Endothelial cell of umbilical vein (primary cell): ENCODE results near the gene FAM131B. TPM values are rescaled to one million over a fixed set of nuclear protein-coding genes. Genes with fewer than 3 reads are reported as not detected.

Experiments
- BruUV-seq: library from RNA; stranded (reverse); fragments of 400-500 nt; replicated peaks from 2 replicates; lab custom pipeline; 2021; lab: Mats Ljungman, UMichigan
- CTCF ChIA-PET: fragments of 300-600, 350-600 bp; sonication (Branson Sonifier 250); formaldehyde crosslinking; loops from one replicate; lab custom pipeline; 2021; ENCODE audit warnings: antibody characterized with exemption, inconsistent platforms; lab: Charles Lee
- POLR2A ChIA-PET: fragments of 300-600, 350-600 bp; sonication (Branson Sonifier 250); formaldehyde crosslinking; loops from one replicate; lab custom pipeline; 2021; ENCODE audit warnings: antibody characterized with exemption, inconsistent platforms; lab: Charles Lee
- DNase-seq: peaks from one replicate; pipeline ENCODE4 v3.0.0-alpha.2; 2011; ENCODE audit warnings: low read depth, low spot score
- FAIRE-seq: peaks from 2 replicates; lab custom pipeline; 2011; peaks lifted over from hg19 to GRCh38; lab: Jason Lieb, UNC
- H2AFZ ChIP-seq: 2 replicates; pipeline ENCODE4 v1.6.0; 2012; ENCODE audit warnings: low read depth, low read length, control low read depth, inconsistent platforms
- H3K27ac ChIP-seq: 2 replicates; pipeline ENCODE4 v1.5.1; 2011; ENCODE audit warnings: low read depth, mild to moderate bottlenecking, control low read depth, low read length, moderate library complexity; ENCODE audit not compliant: insufficient read depth
- H3K27me3 ChIP-seq, 2 experiments: 2 replicates each; pipeline versions ENCODE4 v1.6.0 to v1.6.1; 2011; ENCODE audit warnings: low read length in 2 of 2, mixed read lengths in 1 of 2; ENCODE audit not compliant: control insufficient read depth in 2 of 2, insufficient read depth in 2 of 2
- H3K36me3 ChIP-seq, 2 experiments: 2 replicates in 1 of 2; 3 replicates in 1 of 2; pipeline ENCODE4 v1.5.1; 2011; ENCODE audit warnings: low read length in 2 of 2, mild to moderate bottlenecking in 1 of 2, moderate library complexity in 1 of 2; ENCODE audit not compliant: control insufficient read depth in 2 of 2, insufficient read depth in 2 of 2; ENCODE audit errors: extremely low read depth in 1 of 2
- H3K4me1 ChIP-seq: 3 replicates; pipeline ENCODE4 v1.5.1; 2011; ENCODE audit warnings: mild to moderate bottlenecking, low read length; ENCODE audit not compliant: control insufficient read depth, insufficient read depth; ENCODE audit errors: extremely low read depth
- H3K4me2 ChIP-seq: 2 replicates; pipeline ENCODE4 v1.6.1; 2011; ENCODE audit warnings: low read length, control low read depth, mixed read lengths; ENCODE audit not compliant: insufficient read depth
- H3K4me3 ChIP-seq, 3 experiments: fragments of 200-600 bp in 1 of 3; sonication (generic), shearing (Covaris generic) in 1 of 3; replicated peaks in 1 of 3; 2 replicates each; pipeline ENCODE4 v1.5.1; 2011 to 2016; ENCODE audit warnings: control low read depth in 3 of 3, low read length in 3 of 3, mild to moderate bottlenecking in 2 of 3, inconsistent platforms in 1 of 3, low read depth in 1 of 3, moderate library complexity in 1 of 3; ENCODE audit not compliant: insufficient read depth in 1 of 3
- H3K79me2 ChIP-seq: 2 replicates; pipeline ENCODE4 v1.6.0; 2012; ENCODE audit warnings: low read length, inconsistent platforms; ENCODE audit not compliant: control insufficient read depth, insufficient read depth
- H3K9ac ChIP-seq: replicated peaks from 2 replicates; pipeline ENCODE3; 2011; ENCODE audit warnings: low read length, control low read depth; ENCODE audit not compliant: insufficient read depth; ENCODE audit errors: extremely low read depth
- H3K9me1 ChIP-seq: replicated peaks from 3 replicates; pipeline ENCODE4 v1.6.0; 2011; ENCODE audit warnings: mild to moderate bottlenecking, low read length; ENCODE audit not compliant: control insufficient read depth, insufficient read depth; ENCODE audit errors: extremely low read depth
- H3K9me3 ChIP-seq: replicated peaks from 2 replicates; pipeline ENCODE4 v1.5.1; 2012; ENCODE audit warnings: low read length, inconsistent platforms; ENCODE audit not compliant: control insufficient read depth, insufficient read depth
- H4K20me1 ChIP-seq: replicated peaks from 2 replicates; pipeline ENCODE3; 2011; ENCODE audit warnings: mild to moderate bottlenecking, low read length; ENCODE audit not compliant: control insufficient read depth, insufficient read depth; ENCODE audit errors: extremely low read depth
- CTCF ChIP-seq, 2 donors: IDR thresholded peaks; 1 replicate in 1 of 2; 2 replicates in 1 of 2; pipeline ENCODE4 v1.5.1; 2011; ENCODE audit warnings: low read length in 2 of 2, mild to moderate bottlenecking in 2 of 2, moderate library complexity in 2 of 2, control low read depth in 1 of 2, inconsistent platforms in 1 of 2, low read depth in 1 of 2; ENCODE audit not compliant: insufficient read depth in 1 of 2; ENCODE audit errors: extremely low read depth in 1 of 2
- EZH2 ChIP-seq: IDR thresholded peaks from 2 replicates; pipeline ENCODE4 v1.6.1; 2012; ENCODE audit warnings: borderline replicate concordance, low read depth, mild to moderate bottlenecking, moderate library complexity, low read length, inconsistent platforms; ENCODE audit not compliant: severe bottlenecking
- FOS ChIP-seq: IDR thresholded peaks from 2 replicates; pipeline ENCODE4 v1.6.1; 2011; ENCODE audit warnings: mild to moderate bottlenecking, low read length, moderate library complexity, borderline replicate concordance; ENCODE audit not compliant: insufficient read depth
- GATA2 ChIP-seq: IDR thresholded peaks from 2 replicates; pipeline ENCODE4 v1.7.0; 2011; ENCODE audit warnings: low read depth, mild to moderate bottlenecking, moderate library complexity, mixed read lengths, low read length; ENCODE audit not compliant: insufficient read length, insufficient read depth
- JUN ChIP-seq: IDR thresholded peaks from 2 replicates; pipeline ENCODE4 v1.6.1; 2011; ENCODE audit warnings: borderline replicate concordance, low read depth; ENCODE audit not compliant: insufficient read length, insufficient read depth
- MAX ChIP-seq: IDR thresholded peaks from 2 replicates; pipeline ENCODE4 v1.6.1; 2011; ENCODE audit not compliant: insufficient read depth, insufficient read length
- POLR2A ChIP-seq: IDR thresholded peaks from 2 replicates; pipeline ENCODE4 v1.6.1; 2012; ENCODE audit warnings: low read depth, mild to moderate bottlenecking, control low read depth, low read length
- POLR2AphosphoS5 ChIP-seq: IDR thresholded peaks from 2 replicates; pipeline ENCODE4 v1.6.1; 2012; ENCODE audit warnings: low read depth, mild to moderate bottlenecking, control low read depth, low read length, moderate library complexity; ENCODE audit not compliant: insufficient read depth
- dilution Hi-C: fragments of 300-500 bp; cut with MboI; formaldehyde crosslinking; loops from one replicate; pipeline ENCODE4 v1.15.0; 2019; ENCODE audit warnings: low sequenced_read_pairs; ENCODE audit not compliant: extremely low pct_ligation_motif_present
- intact Hi-C: fragments of 100-400 bp; cut with micrococcal nuclease; formaldehyde crosslinking; loops from one replicate; pipeline ENCODE4 v1.10.0; 2022
- polyA plus RNA-seq, 4 experiments: library from polyadenylated mRNA; depleted of rRNA in 3 of 4; stranded (reverse) in 3 of 4; unstranded in 1 of 4; fragments of >200 nt; gene quantifications; 2 replicates each; pipeline versions ENCODE4 v1.2.1 to v1.2.3, GENCODE V29; 2011 to 2012; ENCODE audit warnings: missing spikeins in 1 of 4
- total RNA-seq: library from RNA; stranded (reverse); gene quantifications from 2 replicates; pipeline ENCODE4 v1.2.3, GENCODE V29; 2021

FAM131B gene
- total and polyA plus RNA-seq, 2 donors (not counting 3 experiments of a cell fraction or from before 2014, with no cell fraction given) = 1.6 to 1.8 TPM

GRCh38 chr7:143389316-143390103, 27.0 kb upstream of the FAM131B start:
- no TSS peak for BruUV-seq
- FAIRE-seq = no peak
- H2AFZ ChIP-seq = no peak overlapping the region
- TF ChIP-seq POLR2AphosphoS5 (peak; percentile 5), EZH2 (no peak), CTCF (IDR thresholded peaks at IDR 0.05; ENCODE audit: extremely low read depth in 1 of 2, insufficient read depth in 1 of 2, low read depth in 1 of 2, low read length in 2 of 2) (peak; percentile 13 to 18), FOS (no peak), GATA2 (no peak), POLR2A (no peak), MAX (no peak), JUN (no peak)
- ChIA-PET CTCF (interaction anchor here (0.5 to 4.3 kb wide), 7 partner anchors 9 to 116 kb away, joined by 3 to 24 read pairs (median 3); no protein-coding TSS in a partner anchor), POLR2A (interaction anchor here (0.6 to 1.6 kb wide), 2 partner anchors 9 to 100 kb away, joined by 7 to 8 read pairs; no protein-coding TSS in a partner anchor)
- no peak overlapping the region for H3K27ac ChIP-seq
- no peak overlapping the region for H3K9ac ChIP-seq
- DNase-seq = no peak
- no peaks in the 10 kb centered on the region for H3K27me3 ChIP-seq
- dilution Hi-C loops (loop anchor here (25.0 kb wide), 1 partner anchor 123 kb away; no protein-coding TSS in a partner anchor), intact Hi-C loops (loop anchor here (2.0 to 5.0 kb wide), 2 partner anchors 19 to 582 kb away; no protein-coding TSS in a partner anchor)
- H3K79me2 ChIP-seq = peaks cover 50% of the 10 kb centered on the region
- no peak overlapping the region for H3K4me2 ChIP-seq
- no peaks in the 10 kb centered on the region for H3K9me1 ChIP-seq
- no peaks in the 10 kb centered on the region for H3K9me3 ChIP-seq
- H3K4me1 ChIP-seq = peaks cover 80% of the 10 kb centered on the region
- peaks cover 19 to 42% of the 10 kb centered on the region in 2 experiments for H3K36me3 ChIP-seq
- no peaks in the 10 kb centered on the region for H4K20me1 ChIP-seq
- H3K4me3 ChIP-seq = no peak overlapping the region
